GM21619 (cell line): ENCODE measurements around the gene MICB.
"Not testable (repeated sequence)": the region's sequence is repeated elsewhere in the genome, so short reads cannot be mapped to it uniquely, and the experiment has no call there.

ENCODE experiments used
- ATAC-seq: cut with Tn5 transposase; IDR thresholded peaks from one replicate; pipeline ENCODE4 v1.9.1; 2021; ENCODE audit not compliant: unreplicated experiment

The MICB gene

DNA sequence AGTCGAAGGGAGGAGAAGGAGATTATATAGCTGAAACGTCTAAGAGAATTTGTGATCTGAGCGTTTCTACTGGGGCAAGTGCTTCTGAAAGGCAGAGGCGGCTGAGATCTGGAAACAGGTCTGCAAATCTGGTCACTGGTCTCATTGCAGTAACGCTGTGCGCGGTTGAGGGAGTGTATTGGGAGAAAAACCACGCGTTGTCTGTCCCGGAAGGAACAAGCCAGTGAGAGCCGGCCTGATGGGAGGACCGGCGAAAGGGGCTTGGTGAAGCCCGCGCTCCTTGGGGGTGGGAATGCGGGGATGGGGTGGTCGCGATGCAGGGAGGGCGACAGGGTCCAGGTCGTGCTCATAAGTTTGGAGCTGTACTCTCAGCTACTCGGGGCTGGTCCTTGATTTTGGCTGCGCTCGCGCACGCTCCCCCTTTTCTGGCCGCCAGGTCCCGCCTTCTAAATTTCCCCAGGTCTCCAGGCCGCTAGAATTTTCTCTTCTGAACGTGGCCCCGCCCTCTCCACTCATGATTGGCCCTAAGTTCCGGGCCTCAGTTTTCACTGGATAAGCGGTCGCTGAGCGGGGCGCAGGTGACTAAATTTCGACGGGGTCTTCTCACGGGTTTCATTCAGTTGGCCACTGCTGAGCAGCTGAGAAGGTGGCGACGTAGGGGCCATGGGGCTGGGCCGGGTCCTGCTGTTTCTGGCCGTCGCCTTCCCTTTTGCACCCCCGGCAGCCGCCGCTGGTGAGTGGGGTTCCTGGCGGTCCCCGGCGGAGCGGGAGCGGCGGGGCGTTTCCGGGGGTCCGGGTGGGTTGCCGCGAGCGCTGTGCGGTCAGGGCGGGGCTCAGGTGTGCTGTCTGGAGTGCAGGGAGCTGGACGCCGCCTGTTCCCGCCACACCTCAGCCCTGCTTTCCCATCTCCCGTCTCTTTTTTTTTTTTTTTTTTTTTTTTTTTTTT lies at the start of gene MICB:
Gene MICB, plus strand, starts transcription at position 615 of the 946 bp plus-strand sequence. Its CDS starts 49 bp downstream, at position 664.
- peak; percentile 48 for ATAC-seq

DNA sequence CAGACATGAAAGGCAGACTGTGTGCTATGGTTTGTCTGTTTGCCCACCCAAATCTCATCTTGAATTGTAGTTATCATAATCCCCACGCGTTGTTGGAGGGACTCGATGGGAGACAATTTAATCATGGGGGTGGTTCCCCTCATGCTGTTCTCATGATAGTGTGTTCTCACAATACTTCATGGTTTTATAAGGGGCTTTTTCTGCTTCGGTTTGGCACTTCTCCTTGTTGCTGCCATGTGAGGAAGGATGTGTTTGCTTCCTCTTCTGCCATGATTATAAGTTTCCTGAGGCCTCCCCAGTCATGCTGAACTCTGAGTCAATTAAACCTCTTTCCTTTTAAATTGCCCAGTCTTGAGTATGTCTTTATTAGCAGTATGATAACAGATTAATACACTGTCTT lies 47.2 kb upstream of the MICB start:
- ATAC-seq: no peak

DNA sequence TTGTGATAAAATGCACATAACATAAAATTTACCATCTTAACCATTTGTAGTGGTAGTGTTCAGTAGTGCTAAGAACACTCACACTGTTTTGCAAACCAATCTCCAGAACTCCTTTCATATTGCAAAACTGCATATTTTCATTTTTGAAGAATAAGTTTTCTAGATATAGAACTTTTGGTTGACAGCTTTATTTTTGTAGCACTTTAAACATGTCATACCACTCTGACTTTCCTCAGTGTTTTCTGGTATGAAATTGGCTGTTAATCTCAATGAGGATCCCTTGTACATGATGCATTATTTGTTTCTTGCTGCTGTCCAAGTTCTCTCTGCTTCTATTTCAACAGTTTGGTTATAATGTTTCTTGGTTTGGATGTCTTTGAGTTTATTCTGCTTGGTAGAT lies 45.1 kb upstream of the MICB start:
- no peak for ATAC-seq

DNA sequence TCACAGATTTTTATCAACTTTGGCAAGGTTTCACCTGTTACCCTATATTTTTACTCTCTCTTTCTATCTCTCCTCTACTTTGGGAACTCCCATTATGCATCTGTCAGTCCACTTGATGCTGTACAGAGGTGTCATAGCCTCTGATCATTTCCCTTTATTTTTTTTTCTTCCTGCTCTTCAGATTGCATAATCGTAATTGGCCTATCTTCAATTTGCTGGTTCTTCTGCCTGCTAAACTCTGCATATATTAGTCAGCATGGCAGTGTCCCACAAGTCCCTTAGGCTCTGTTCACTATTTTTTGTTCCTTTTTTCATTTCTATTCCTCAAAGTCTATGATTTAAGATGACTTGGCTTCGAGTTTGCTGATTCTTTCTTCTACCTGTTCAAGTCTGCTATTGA lies 44.7 kb upstream of the MICB start:
- ATAC-seq: no peak

DNA sequence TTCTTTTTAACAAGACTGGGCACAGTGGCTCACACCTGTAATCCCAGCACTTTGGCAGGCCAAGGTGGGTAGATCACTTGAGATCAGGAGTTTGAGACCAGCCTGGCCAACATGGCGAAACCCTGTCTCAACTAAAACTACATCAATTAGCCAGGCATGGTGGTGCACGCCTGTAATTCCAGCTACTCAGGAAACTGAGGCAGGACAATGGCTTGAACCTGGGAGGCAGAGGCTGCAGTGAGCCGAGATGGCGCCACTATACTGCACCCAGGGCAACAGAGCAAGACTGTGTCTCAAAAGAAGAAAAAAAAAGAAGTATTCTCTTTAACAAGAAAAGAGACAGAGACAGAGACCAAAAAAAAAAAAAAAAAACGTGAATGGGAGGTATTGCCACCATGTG lies 38.1 kb upstream of the MICB start:
- not testable (repeated sequence) for ATAC-seq

DNA sequence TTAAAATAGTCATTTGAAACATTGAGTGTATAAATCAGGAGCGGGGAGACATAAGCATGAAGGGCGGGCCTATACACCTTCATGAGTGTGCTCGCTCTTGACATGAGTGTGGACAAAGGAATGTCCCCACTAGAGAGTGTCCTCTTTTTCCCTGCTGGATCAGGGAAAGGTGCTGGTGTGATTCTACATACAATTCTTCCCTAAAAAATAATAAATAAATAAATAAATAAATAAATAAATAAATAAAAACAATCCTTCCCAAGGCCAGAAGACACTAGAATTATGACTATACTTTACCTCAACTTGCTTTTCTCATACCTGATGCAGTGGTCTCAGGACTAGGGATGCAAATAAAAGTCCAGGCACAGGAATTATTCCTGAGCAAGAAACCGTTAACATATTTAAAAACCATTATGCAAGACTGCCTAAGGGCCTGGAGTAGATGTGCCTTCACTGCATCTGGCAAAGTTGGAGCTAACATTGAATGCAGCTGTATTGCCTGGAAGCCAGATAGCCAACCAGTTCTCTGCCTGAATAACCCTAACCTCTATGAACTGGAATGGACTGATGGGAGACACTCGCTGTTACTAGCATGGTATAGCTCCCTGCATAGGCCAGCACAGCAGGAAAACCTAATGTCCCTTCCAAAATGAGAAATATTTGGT lies 37.5 kb upstream of the MICB start:
- no peak for ATAC-seq

DNA sequence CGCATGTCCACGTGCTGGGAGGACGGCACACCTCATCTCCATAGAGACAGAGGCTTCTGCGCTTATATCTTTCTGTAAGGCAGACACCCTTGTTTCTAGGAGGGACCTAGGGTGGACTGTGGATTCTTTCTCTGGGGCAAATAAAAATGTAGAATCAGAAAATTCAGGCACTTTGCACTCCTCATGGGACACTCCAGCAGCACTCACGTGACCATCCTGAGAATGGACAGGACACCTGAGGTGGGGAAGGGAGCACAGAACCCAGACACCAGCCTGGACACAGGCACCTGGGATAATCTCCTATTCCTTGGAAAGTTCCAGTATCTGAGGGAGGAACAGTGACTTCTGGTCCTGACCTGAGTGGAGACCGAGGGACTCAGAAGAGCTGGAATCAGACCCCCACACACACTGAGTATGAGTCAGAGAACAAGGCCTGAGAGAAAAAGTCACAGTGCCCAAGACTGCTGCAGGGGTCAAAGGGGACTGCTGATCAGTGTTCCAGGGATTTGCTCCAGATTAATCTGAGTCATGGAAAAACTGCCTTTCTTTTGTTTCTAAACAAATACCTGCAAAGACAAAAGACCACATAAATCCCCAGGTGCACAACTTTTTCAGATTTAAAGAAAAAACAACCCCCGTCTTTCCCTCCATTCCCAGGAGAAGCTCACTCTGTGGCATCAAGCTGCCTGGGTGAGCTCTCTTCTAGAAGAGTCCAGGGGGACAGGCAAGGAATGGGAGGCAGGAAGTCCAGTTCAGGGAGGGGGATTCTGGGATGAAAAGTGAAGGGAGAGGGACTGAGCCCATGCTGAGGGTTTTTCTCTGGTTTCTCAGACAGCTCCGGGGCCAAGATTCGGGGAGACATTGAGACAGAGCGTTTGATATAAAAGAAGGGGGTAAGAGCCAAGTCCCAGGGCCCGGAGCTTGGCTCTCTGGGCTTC lies 35.6 kb upstream of the MICB start:
- ATAC-seq: no peak

DNA sequence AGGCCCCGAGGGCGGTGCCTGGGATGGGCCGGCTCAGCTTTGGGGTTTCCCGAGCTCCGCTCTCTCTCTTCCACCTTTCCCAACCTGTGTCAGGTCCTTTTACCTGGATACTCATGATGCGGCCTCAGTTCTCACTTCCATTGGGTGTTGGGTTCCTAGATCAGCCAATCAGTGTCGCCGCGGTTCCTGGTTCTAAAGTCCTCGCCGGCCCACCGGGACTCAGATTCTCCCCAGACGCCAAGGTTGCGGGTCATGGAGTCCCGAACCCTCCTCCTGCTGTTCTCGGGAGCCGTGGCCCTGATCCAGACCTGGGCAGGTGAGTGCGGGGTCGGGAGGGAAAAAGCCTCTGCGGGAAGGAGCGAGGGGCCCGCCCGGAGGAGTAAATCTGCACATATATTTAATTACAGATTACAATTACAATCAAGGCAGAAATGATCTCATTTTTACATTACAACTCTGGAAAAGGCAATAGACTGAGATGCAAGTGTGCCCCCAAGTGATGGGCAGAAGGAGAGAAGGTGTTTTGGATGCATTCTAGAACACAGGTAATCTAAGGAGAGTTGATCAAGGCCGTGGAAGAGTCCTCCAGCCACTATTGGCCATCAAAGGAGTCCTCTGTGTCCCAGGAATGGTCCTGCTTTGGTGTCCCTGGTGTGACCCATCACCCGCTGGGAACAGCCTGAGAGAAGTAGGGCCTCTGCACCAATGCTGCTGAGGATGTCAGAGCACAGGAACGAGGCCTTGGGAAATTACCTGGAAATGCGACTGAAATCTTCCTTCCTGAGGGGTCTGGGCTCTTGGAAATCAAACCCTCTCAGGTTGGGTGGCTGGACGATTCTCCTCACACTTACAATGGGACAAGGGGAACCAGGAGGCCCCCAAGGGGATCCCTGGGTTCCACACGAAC lies 34.7 kb upstream of the MICB start:
- ATAC-seq: peak; percentile 89

DNA sequence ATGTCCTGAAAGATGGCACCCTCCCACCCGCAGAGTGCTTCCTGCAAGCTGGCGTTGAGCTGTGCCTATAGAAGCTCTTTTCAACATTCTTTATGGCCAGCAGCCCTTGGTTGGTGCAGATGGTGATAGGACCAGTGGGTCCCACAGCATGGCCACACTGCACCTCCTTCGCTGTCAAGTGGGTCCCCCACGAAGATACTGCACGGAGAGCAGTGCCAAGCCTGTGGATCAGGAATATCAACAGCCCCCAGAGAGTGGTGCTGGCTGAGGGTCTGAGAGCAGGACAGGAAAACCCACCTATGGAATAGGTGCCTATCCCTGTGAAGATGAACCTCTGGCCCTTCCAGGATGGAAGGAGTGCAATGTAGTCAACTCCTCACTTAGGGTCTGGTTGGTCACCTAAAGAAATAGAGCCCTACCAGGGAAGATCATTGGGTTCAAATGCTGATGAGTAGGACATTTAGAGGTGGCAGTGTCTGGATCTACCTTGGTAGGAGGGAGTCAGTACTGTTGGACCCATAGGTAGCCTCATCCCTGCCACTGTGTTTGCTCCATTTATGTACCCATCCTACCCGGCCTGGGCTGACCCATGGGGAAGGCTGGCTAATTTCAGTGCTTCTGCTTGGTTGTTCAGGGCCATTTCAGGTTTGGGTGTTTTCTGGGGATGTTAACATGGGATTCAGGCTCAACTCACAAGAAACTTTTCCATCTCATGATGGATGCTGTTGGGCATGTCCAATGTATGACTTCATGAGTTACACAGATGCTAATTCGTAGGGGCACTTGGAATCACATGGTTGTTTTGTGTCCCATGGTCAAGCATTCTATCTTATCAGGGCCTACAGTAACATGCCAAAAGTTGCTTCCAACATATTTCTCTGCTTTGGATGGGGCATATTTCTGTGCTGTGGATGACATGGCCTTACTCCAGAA lies 33.4 kb upstream of the MICB start:
- no peak for ATAC-seq

DNA sequence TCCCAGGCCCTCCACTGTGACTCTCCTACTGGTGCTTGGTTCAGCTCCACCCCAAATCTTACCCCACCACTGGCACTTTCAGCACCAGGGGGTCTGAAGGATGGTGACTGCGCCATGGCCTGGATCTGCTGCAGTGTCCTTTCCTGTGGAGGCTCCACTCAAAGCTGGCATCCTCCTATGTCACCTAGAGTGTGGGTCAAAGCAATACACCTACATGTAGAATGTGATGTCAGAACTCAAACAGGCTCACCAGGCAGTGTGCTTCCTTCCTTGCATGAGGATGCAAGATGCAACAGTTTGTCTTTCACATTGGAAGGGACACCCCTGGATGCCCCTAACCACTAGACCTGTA lies 32.8 kb upstream of the MICB start:
- no peak for ATAC-seq

DNA sequence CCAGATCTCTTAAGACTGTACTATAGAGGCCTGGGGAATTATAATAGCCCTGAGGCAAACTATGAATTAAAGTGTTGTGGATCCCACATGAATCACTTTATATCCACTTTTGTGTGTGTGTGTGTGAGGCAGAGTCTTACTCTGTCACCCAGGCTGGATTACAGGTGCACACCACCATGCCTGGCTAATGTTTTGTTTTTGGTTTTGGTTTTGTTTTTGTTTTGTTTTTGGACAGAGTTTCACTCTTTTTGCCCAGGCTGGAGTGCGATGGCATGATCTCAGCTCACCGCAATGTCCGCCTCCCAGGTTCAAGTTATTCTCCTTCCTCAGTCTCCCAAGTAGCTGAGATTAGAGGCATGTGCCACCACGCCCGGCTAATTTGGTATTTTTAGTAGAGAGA lies 32.2 kb upstream of the MICB start:
- no peak for ATAC-seq

DNA sequence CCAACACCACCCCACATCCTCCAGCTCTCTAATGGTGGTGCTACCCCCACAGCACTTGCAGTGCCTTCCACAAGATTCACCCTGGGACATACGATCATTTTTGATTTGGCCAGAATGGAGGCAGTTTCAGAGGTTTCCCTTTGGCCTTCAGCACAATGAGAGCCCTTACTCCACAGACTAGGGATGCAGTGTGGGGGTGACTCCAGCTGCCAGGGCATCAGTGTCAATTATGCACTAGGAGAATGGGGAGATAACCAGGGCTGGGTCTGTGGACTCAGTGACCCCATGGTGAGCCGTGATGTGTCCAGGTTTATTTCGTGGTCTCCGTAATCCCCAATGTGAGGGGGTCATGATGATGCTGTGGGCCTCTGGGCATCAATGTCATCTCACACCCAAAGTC lies 31.5 kb upstream of the MICB start:
- ATAC-seq: no peak

DNA sequence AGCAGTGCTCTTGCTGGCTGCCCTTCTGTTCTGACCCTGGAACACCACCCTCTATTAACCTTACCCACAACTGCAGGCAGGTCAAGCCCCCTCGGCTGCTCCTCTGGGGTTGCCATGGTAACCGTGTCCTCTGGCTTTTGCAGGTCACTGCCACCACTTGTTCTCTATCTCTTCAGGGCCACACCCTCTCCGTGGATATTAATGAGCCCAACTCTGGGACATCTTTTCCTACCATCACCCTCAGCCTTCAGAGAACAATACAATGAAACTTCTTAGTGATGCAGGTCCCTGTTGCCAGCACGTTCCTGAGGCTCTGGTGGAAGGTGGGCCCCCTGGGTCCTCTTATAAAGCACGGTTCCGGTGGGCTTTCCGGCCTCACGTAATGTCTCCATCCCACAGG lies 30.8 kb upstream of the MICB start:
- ATAC-seq: no peak

DNA sequence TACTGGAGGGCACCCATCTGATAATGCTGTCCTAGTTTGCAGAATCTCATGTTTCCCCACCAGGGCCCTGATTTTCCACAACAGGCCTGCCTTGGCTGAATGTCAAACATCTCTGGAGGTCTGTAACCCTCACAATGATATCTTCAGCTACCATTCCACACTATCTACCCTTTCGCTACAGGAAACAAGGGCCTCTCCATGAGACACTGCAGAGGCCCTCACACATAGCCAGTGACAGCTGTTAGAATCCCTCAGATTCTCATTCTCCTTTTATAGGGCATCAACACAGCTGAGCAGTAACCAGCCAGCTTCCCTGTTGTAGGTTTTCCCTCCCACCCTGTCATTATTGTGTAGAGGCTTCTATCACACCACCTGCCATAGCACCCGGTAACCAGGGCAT lies 29.6 kb upstream of the MICB start:
- no peak for ATAC-seq

DNA sequence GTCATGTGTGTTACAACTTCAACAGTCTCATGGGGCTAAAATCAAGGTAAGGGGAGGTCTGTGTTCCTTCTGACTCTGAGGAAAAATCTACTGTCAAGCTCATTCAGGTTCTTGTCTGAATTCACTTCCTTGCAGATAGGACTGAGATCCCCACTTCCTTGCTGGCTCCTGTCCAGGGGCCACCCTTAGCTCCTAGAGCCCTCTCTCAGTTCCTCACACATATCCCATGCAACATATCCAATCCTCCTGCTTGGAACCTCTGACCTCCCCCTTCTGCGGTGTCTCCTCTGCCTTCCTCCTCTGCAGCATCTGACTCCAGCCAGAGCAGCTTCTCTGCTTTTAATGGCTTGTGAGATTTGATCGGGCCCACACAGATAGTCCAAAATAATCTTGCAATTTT lies 27.1 kb upstream of the MICB start:
- no peak for ATAC-seq

DNA sequence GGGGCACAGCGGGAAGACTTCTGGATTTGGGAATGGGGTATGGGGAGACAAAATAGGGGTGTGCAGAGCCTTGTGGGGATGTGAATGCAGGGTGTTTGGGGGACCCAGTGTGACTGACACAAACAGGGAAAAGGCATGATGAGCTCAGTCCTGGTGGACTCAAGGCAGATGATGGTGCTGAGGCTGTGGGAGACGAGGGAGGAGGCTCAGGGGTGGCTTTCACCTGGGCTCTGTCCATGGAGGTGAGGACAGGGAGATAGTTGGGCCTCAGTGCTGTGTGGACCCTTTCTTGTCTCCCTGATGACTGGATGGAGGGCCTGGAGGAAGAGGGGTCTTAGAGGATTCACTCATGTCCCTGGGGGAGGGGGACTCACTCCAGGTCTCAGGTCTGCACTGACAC lies 26.2 kb upstream of the MICB start:
- ATAC-seq: no peak

DNA sequence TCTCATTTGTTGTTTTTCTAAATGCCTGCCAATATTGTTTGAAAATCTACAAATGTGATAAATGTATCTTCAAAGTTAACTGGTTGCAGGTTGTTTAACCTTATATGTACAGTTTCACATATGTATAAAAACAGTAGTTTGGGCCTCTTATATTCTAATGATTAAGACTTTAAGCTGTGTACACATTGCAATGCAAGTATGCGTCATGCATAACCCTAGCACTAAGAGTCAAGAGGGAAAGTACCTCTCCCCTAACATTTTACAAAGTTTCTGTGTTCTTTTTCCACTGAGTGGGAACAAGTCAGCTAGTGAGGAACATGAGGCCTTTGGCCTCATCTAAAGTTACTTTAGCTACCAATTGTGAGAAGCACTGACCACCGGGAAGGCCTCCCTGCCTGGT lies 25.7 kb upstream of the MICB start:
- no peak for ATAC-seq

DNA sequence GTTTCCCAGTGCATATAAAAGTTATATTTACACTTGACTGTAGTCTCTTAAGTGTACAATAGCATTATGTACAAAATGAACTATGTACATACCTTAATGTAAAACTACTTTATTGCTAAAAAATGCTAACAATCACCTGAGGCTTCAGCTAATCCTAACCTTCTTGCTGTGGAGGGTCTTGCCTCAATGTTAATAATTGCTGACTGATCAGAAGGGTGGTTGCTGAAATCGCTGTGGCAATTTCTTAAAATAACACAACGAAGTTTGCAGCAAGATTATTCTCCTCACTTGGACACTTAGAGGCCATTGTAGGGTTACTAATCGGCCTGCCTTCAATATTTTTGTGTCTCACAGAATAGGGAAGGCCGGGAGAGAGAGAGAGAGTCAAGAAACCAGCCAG lies 24.7 kb upstream of the MICB start:
- no peak for ATAC-seq
